Measurements from ENCODE around the gene PHF2. TPM values are rescaled to one million over a fixed set of nuclear protein-coding genes. Genes with fewer than 3 reads are reported as not detected.

PHF2 gene
- total and polyA plus RNA-seq, 12 donors: 13.9 to 31.3 (median 23.0) TPM

- Histone ChIP-seq H3K4me3 (no peak overlapping the region), H3K27me3 (peaks cover 0 to 20% (median 0%) of the 10 kb centered on the region in 7 donors), H3K36me3 (no peaks in the 10 kb centered on the region), H3K9me3 (peaks cover 0 to 43% (median 9%) of the 10 kb centered on the region in 11 donors), H3K4me1 (no peaks in the 10 kb centered on the region), H3K27ac (no peak overlapping the region)
- intact Hi-C loops (cut with DNase I): no loop called here
- ATAC-seq (no peak), DNase-seq (no peak)
- WGBS, 2 donors: 75 to 82% methylated on average over 13 of the region's 13 CpGs
- TF ChIP-seq CTCF (IDR thresholded peaks at IDR 0.05): no peak
These were observed 145.1 kb downstream of the PHF2 start for GRCh38 chr9:93721417-93721965.

- WGBS, 2 donors: 72 to 79% methylated on average over 4 of the region's 4 CpGs
These were observed 148.5 kb downstream of the PHF2 start for GRCh38 chr9:93724852-93725251.

GRCh38 chr9:93725382-93725781, 149.0 kb downstream of the PHF2 start:
- peaks cover 0 to 31% (median 13%) of the 10 kb centered on the region in 7 donors for H3K27me3 ChIP-seq
- WGBS, 2 donors: 83 to 87% methylated on average over 6 of the region's 6 CpGs
- peaks cover 0 to 29% (median 7%) of the 10 kb centered on the region in 11 donors for H3K9me3 ChIP-seq
- intact Hi-C loops (cut with DNase I): no loop called here
- H3K36me3 ChIP-seq: no peaks in the 10 kb centered on the region
- no peak overlapping the region for H3K27ac ChIP-seq
- no peak overlapping the region for H3K4me3 ChIP-seq
- ATAC-seq (no peak), DNase-seq (no peak)
- TF ChIP-seq CTCF (IDR thresholded peaks at IDR 0.05): no peak
- no peaks in the 10 kb centered on the region for H3K4me1 ChIP-seq

More at GRCh38 chr9:93724852-93725251, 148.5 kb downstream of the PHF2 start:
- ATAC-seq: no peak
- intact Hi-C loops (cut with DNase I): no loop called here
- Histone ChIP-seq H3K9me3 (peaks cover 0 to 29% (median 7%) of the 10 kb centered on the region in 11 donors), H3K4me3 (no peak overlapping the region), H3K27me3 (peaks cover 0 to 28% (median 10%) of the 10 kb centered on the region in 7 donors), H3K27ac (no peak overlapping the region), H3K36me3 (no peaks in the 10 kb centered on the region), H3K4me1 (no peaks in the 10 kb centered on the region)
- TF ChIP-seq CTCF (IDR thresholded peaks at IDR 0.05): no peak
- DNase-seq: no peak

GRCh38 chr9:93726147-93726546, 149.8 kb downstream of the PHF2 start:
- no peak for TF ChIP-seq CTCF (IDR thresholded peaks at IDR 0.05)
- DNase-seq: no peak
- no peaks in the 10 kb centered on the region for H3K4me1 ChIP-seq
- WGBS, 2 donors: 78 to 89% methylated on average over 7 of the region's 7 CpGs
- H3K9me3 ChIP-seq: peaks cover 0 to 30% (median 7%) of the 10 kb centered on the region in 11 donors
- H3K4me3 ChIP-seq: no peak overlapping the region
- H3K36me3 ChIP-seq: no peaks in the 10 kb centered on the region
- intact Hi-C loops (cut with DNase I): no loop called here
- H3K27ac ChIP-seq: no peak overlapping the region
- no peak for ATAC-seq
- H3K27me3 ChIP-seq: peaks cover 0 to 30% (median 13%) of the 10 kb centered on the region in 7 donors

Small RNAs within 50 kb of the gene (microRNA-seq; reads per million reads assigned to microRNA genes)
- 0 reads per million in 2 donors for gene MIR548AU

Other genes with a start within 250 kb of the PHF2 start
- gene FAM120A, start 124.9 kb upstream of the PHF2 start, total RNA-seq: 100 to 1,000 TPM in 7 of 10 donors, 10 to 100 TPM in 3; 90.6 to 126 (median 106) TPM
- 10 to 100 TPM; 42.2 to 47.7 TPM for gene FAM120A, start 124.9 kb upstream of the PHF2 start, polyA plus RNA-seq
- gene FAM120AOS, start 123.0 kb upstream of the PHF2 start, total RNA-seq: 10 to 100 TPM; 28.8 to 39.9 (median 33.2) TPM
- gene FAM120AOS, start 123.0 kb upstream of the PHF2 start, polyA plus RNA-seq: 10 to 100 TPM; 21.1 to 26.5 TPM